ENCODE data around the gene CACTIN. TPM values are rescaled to one million over a fixed set of nuclear protein-coding genes. Genes with fewer than 3 reads are reported as not detected.
A peak's percentile ranks its signal among the peaks of the same experiment; 100 is the strongest.

CACTIN gene
- total RNA-seq, 4 donors from 2014 or later = 28.7 to 45.0 (median 34.2) TPM

GRCh38 chr19:3644351-3645066, 17.9 kb upstream of the CACTIN start:
- peak overlapping the region in 3 of 4 donors; percentile 22 to 42 (median 41) for H3K27ac ChIP-seq (replicated peaks in 1 of 4)
- peaks cover 0 to 19% (median 14%) of the 10 kb centered on the region in 4 donors for H3K4me1 ChIP-seq
- peaks cover 59 to 94% (median 92%) of the 10 kb centered on the region in 4 donors for H3K36me3 ChIP-seq
- no peaks in the 10 kb centered on the region for H3K27me3 ChIP-seq
- DNase-seq (ENCODE audit: extremely low spot score) = no peak
- 56% methylated on average over 12 of the region's 19 CpGs for WGBS
- no peak overlapping the region for H3K4me3 ChIP-seq
- no peak for TF ChIP-seq EP300 (IDR thresholded peaks at IDR 0.05)
- peak in 1 of 2 donors; percentile 17 for TF ChIP-seq POLR2AphosphoS5 (IDR thresholded peaks at IDR 0.05)
- TF ChIP-seq POLR2A (IDR thresholded peaks at IDR 0.05; ENCODE audit: low read depth) = no peak
- intact Hi-C loops (cut with DNase I) = no loop called here
- no peaks in the 10 kb centered on the region for H3K9me3 ChIP-seq

DNA sequence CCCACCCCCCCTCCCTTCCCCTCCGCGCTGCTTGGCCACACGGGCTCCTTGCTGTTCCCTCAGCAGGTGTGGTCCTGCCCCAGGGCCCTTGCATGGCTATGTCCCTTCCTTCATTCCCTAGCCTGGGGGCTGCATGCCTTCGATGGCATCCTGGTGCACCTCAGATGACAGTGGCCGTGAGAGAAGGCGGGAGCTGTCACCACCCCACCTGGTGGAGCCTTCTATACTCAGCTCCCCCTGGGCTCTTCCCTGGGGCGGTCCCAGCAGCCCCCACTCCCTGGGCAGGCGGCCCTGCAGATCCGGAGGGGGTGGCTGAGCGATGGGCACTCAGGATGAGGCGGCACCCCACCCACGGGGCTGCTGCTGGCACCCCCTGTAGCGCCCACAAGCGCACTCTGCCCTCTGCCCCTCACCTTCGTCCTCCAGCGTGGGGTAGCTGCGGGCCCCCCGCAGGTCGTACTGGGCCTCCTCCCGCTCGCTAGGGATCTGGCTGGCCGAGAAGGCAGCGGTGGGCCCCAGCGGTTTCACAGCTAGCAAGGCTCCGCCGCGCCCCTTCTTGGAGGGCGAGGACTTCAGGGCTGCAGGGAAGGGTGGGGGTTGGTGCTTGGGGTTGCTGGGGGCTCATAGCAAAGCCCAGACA, 17.2 kb upstream of the CACTIN start:
- no peaks in the 10 kb centered on the region for H3K9me3 ChIP-seq
- H3K27ac ChIP-seq (replicated peaks in 1 of 4) = peak overlapping the region in 2 of 4 donors; percentile 41 to 42
- H3K4me3 ChIP-seq = no peak overlapping the region
- WGBS = 86% methylated on average over 13 of the region's 28 CpGs
- no peak for DNase-seq (ENCODE audit: extremely low spot score)
- H3K36me3 ChIP-seq = peaks cover 66 to 100% (median 98%) of the 10 kb centered on the region in 4 donors
- intact Hi-C loops (cut with DNase I) = no loop called here
- no peaks in the 10 kb centered on the region for H3K27me3 ChIP-seq
- peaks cover 0 to 19% (median 14%) of the 10 kb centered on the region in 4 donors for H3K4me1 ChIP-seq
- TF ChIP-seq EP300 (IDR thresholded peaks at IDR 0.05) = no peak
- TF ChIP-seq, protein P1, sequence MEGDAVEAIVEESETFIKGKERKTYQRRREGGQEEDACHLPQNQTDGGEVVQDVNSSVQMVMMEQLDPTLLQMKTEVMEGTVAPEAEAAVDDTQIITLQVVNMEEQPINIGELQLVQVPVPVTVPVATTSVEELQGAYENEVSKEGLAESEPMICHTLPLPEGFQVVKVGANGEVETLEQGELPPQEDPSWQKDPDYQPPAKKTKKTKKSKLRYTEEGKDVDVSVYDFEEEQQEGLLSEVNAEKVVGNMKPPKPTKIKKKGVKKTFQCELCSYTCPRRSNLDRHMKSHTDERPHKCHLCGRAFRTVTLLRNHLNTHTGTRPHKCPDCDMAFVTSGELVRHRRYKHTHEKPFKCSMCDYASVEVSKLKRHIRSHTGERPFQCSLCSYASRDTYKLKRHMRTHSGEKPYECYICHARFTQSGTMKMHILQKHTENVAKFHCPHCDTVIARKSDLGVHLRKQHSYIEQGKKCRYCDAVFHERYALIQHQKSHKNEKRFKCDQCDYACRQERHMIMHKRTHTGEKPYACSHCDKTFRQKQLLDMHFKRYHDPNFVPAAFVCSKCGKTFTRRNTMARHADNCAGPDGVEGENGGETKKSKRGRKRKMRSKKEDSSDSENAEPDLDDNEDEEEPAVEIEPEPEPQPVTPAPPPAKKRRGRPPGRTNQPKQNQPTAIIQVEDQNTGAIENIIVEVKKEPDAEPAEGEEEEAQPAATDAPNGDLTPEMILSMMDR (IDR thresholded peaks at IDR 0.05) = no peak
- TF ChIP-seq POLR2AphosphoS5 (IDR thresholded peaks at IDR 0.05) = no peak
- TF ChIP-seq POLR2A (IDR thresholded peaks at IDR 0.05; ENCODE audit: low read depth) = no peak

DNA sequence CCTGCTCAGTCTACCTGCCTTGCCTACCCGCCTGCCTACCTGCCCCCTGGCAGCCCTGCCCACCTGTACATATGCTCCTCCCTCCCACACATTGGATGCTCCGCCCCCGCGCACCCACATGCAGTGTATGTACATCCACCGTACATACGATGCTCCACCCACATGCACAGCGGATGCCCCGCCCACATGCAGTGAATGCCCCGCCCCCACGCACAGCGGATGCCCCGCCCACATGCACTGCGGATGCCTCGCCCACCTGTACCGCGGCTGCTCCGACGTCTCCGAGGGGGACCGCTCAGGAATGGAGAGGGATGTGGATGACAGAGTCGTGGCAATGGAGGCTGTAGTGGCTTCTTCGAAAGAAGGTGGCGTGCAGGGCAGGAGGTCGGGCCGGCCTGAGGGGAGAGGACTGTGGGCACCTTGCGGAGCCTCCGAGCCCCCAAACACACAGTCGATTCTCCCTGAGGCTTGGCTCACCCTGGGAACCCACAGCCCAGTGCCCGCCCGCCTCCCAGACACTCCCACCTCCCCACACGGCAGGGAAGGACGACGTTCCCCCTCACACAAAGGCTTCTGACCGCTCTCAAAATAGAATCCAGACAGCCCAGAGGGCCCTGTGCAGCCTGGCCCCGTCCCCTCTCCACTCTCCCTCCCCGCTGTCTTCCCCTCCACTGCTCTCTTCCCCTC, 16.5 kb upstream of the CACTIN start:
- Histone ChIP-seq H3K4me1 (peaks cover 0 to 19% (median 14%) of the 10 kb centered on the region in 4 donors), H3K27ac (replicated peaks in 1 of 4) (no peak overlapping the region), H3K36me3 (peaks cover 73 to 100% (median 99%) of the 10 kb centered on the region in 4 donors), H3K4me3 (no peak overlapping the region), H3K27me3 (no peaks in the 10 kb centered on the region), H3K9me3 (no peaks in the 10 kb centered on the region)
- 88% methylated on average over 34 of the region's 36 CpGs for WGBS
- DNase-seq (ENCODE audit: extremely low spot score) = no peak
- TF ChIP-seq POLR2AphosphoS5 (IDR thresholded peaks at IDR 0.05) = no peak
- no peak for TF ChIP-seq POLR2A (IDR thresholded peaks at IDR 0.05; ENCODE audit: low read depth)
- intact Hi-C loops (cut with DNase I) = no loop called here

DNA sequence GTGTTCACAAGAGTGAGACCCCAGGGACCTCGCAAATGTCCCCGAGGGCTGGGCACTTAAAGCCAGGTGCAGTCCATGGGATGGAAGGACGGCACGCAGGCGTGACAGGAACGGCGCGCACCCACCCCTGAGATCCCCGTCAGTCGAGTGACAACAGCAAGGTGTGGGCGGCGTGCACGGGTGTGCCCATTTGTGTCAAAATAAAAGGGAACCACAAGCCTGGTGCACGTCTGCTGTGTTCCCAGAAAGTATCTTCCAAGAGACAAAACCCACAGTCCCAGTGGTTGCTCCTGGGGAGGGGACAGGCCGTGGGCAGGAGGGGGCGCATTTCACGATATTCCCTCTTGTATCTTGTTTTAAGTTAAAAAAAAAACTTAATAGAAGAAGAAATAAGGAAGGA, 15.7 kb upstream of the CACTIN start:
- H3K27me3 ChIP-seq = no peaks in the 10 kb centered on the region
- H3K4me3 ChIP-seq = no peak overlapping the region
- peaks cover 81 to 100% (median 99%) of the 10 kb centered on the region in 4 donors for H3K36me3 ChIP-seq
- intact Hi-C loops (cut with DNase I) = no loop called here
- no peak for DNase-seq (ENCODE audit: extremely low spot score)
- TF ChIP-seq POLR2A (IDR thresholded peaks at IDR 0.05; ENCODE audit: low read depth) = no peak
- TF ChIP-seq, protein P1 (IDR thresholded peaks at IDR 0.05) = no peak
- TF ChIP-seq EP300 (IDR thresholded peaks at IDR 0.05) = no peak
- H3K4me1 ChIP-seq = peaks cover 0 to 19% (median 14%) of the 10 kb centered on the region in 4 donors
- no peaks in the 10 kb centered on the region for H3K9me3 ChIP-seq
- no peak overlapping the region for H3K27ac ChIP-seq (replicated peaks in 1 of 4)
- 89% methylated on average over 17 of the region's 17 CpGs for WGBS

DNA sequence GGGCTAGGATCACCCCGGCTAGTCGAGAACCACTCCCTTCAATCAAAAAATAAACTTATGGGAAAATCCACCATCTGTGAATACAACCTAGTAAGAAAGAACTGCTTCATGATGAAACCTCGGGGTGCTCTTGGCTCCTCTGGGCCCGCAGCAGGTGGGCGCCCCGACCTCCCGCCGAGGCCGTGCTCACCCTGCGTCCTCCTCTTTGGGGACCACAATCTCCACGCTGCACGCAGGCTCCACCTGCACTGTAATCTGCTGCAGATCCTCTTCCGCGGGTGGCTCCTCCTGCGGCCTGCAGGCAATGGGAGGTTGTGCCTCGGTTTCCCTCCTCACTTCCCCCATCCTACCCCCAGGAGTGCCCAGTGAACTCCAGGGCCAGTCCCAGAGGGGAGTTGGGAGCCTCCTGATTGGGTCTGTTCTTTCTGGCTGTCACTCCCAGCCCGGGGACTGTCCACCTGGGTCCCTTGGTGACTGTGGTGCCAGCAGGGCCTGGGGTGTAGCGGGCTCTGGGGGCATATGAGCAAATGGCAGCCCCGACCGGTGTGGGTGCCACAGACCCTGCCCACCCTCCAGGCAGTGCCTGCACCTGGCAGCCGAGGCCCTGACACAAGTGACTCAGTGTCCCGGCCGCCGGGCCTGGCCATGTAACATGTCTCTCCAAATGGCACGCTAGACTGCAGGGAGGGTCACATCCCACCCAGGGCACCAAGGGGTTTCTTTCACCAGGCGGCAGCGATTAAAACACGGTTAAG, 15.1 kb upstream of the CACTIN start:
- DNase-seq (ENCODE audit: extremely low spot score) = no peak
- Histone ChIP-seq H3K9me3 (no peaks in the 10 kb centered on the region), H3K36me3 (peaks cover 84 to 100% (median 100%) of the 10 kb centered on the region in 4 donors), H3K27ac (replicated peaks in 1 of 4) (no peak overlapping the region), H3K4me1 (peaks cover 0 to 19% (median 14%) of the 10 kb centered on the region in 4 donors), H3K4me3 (no peak overlapping the region), H3K27me3 (no peaks in the 10 kb centered on the region)
- TF ChIP-seq EP300 (IDR thresholded peaks at IDR 0.05) (no peak), POLR2AphosphoS5 (IDR thresholded peaks at IDR 0.05) (no peak), POLR2A (IDR thresholded peaks at IDR 0.05; ENCODE audit: low read depth) (no peak)
- TF ChIP-seq, protein P1 (IDR thresholded peaks at IDR 0.05) = no peak
- intact Hi-C loops (cut with DNase I) = no loop called here
- 93% methylated on average over 27 of the region's 28 CpGs for WGBS
